Amniotic epithelial cell (primary cell): ENCODE results near the gene MAD1L1.

ENCODE experiments used
- DNase-seq: peaks from one replicate; pipeline ENCODE4 v3.0.0-alpha.2; 2010; ENCODE audit warnings: low read depth

MAD1L1 gene

GRCh38 chr7:2086229-2086628 lies 146.5 kb downstream of the MAD1L1 start:
- DNase-seq, result no peak

- no peak for DNase-seq
Observed at GRCh38 chr7:2085804-2086203, 146.9 kb downstream of the MAD1L1 start.

GRCh38 chr7:2084781-2085505 lies 147.8 kb downstream of the MAD1L1 start:
- no peak for DNase-seq

- no peak for DNase-seq
Observed at GRCh38 chr7:2084331-2084730, 148.4 kb downstream of the MAD1L1 start.

- DNase-seq, result no peak
Observed at GRCh38 chr7:2083362-2083761, 149.4 kb downstream of the MAD1L1 start.

GRCh38 chr7:2082139-2082998 lies 150.4 kb downstream of the MAD1L1 start:
- DNase-seq, result peak; percentile 86

GRCh38 chr7:2081526-2082135 lies 151.1 kb downstream of the MAD1L1 start:
- no peak for DNase-seq

- no peak for DNase-seq
Observed at GRCh38 chr7:2080477-2080876, 152.3 kb downstream of the MAD1L1 start.

- DNase-seq, result no peak
Observed at GRCh38 chr7:2080060-2080387, 152.7 kb downstream of the MAD1L1 start.

- no peak for DNase-seq
Observed at GRCh38 chr7:2079332-2080059, 153.2 kb downstream of the MAD1L1 start.

- no peak for DNase-seq
Observed at GRCh38 chr7:2078899-2079298, 153.8 kb downstream of the MAD1L1 start.

- no peak for DNase-seq
Observed at GRCh38 chr7:2076649-2077064, 156.1 kb downstream of the MAD1L1 start.

- DNase-seq, result no peak
Observed at GRCh38 chr7:2075811-2076210, 156.9 kb downstream of the MAD1L1 start.

- DNase-seq, result no peak
Observed at GRCh38 chr7:2074691-2075090, 158.1 kb downstream of the MAD1L1 start.

- DNase-seq, result no peak
Observed at GRCh38 chr7:2072798-2073197, 159.9 kb downstream of the MAD1L1 start.

GRCh38 chr7:2072042-2072441 lies 160.7 kb downstream of the MAD1L1 start:
- no peak for DNase-seq

GRCh38 chr7:2071133-2071832 lies 161.5 kb downstream of the MAD1L1 start:
- DNase-seq, result no peak

GRCh38 chr7:2070151-2070763 lies 162.5 kb downstream of the MAD1L1 start:
- DNase-seq, result peak; percentile 49

- peak; percentile 66 for DNase-seq
Observed at GRCh38 chr7:2069472-2069860, 163.3 kb downstream of the MAD1L1 start.

- no peak for DNase-seq
Observed at GRCh38 chr7:2068693-2069471, 163.9 kb downstream of the MAD1L1 start.
